ENCODE data around the gene EIF3I.

Gene EIF3I

DNA sequence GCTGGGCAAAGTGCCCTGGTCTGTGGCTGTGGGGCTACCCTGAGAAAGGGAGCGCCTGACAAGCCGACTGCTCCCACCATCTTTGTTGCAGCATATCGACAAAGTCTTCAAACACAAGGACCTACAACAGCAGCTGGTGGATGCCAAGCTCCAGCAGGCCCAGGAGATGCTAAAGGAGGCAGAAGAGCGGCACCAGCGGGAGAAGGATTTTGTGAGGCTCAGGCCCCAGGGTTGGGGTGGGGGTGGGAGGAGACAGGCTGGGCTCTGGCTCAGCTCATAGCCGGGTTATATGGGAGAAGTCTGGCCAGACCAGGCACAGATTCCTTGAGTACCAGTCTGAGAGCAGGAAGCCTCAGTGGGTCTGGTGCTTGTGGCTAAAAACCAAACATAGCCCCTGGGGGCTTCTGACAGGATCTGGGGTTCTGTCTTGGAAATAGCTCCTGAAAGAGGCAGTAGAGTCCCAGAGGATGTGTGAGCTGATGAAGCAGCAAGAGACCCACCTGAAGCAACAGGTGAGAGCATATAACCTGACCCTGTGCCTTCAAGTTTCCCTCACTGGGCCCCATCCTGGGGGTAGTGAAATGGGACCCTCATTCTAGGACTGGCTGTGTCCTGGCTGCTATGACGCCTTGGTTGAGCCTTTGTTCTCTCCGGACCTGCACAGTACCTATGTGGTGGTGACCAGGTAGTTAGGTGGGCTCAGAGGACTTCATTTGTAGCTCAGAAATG, 29.8 kb upstream of the EIF3I start:
- no peak for TF ChIP-seq ZNF274 (IDR thresholded peaks at IDR 0.05; ENCODE audit: low read depth, low read length)
- H3K4me3 ChIP-seq (ENCODE audit: low read length): no peak overlapping the region

DNA sequence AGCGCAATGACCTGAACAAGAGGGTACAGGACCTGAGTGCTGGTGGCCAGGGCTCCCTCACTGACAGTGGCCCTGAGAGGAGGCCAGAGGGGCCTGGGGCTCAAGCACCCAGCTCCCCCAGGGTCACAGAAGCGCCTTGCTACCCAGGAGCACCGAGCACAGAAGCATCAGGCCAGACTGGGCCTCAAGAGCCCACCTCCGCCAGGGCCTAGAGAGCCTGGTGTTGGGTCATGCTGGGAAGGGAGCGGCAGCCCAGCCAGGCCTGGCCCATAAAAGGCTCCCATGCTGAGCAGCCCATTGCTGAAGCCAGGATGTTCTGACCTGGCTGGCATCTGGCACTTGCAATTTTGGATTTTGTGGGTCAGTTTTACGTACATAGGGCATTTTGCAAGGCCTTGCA, 27.2 kb upstream of the EIF3I start:
- no peak overlapping the region for H3K4me3 ChIP-seq (ENCODE audit: low read length)
- TF ChIP-seq ZNF274 (IDR thresholded peaks at IDR 0.05; ENCODE audit: low read depth, low read length): no peak

DNA sequence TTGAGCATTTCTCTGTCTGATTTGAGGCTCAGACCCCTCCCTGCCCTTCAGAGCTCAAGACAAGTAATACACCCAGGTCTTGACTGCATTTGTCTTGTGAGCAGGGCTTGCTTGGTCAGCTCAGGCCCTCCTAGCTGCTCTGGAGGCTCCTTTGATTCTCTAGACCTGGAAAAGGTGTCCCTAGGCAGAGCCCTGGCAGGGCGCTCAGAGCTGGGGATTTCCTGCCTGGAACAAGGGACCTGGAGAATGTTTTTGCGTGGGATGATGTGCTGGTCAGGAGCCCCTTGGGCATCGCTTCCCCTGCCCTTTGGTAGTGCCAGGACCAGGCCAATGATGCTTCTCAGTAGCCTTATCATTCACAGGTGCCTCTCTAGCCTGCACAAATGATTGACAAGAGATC, 26.7 kb upstream of the EIF3I start:
- no peak for TF ChIP-seq ZNF274 (IDR thresholded peaks at IDR 0.05; ENCODE audit: low read depth, low read length)
- H3K4me3 ChIP-seq (ENCODE audit: low read length): no peak overlapping the region

DNA sequence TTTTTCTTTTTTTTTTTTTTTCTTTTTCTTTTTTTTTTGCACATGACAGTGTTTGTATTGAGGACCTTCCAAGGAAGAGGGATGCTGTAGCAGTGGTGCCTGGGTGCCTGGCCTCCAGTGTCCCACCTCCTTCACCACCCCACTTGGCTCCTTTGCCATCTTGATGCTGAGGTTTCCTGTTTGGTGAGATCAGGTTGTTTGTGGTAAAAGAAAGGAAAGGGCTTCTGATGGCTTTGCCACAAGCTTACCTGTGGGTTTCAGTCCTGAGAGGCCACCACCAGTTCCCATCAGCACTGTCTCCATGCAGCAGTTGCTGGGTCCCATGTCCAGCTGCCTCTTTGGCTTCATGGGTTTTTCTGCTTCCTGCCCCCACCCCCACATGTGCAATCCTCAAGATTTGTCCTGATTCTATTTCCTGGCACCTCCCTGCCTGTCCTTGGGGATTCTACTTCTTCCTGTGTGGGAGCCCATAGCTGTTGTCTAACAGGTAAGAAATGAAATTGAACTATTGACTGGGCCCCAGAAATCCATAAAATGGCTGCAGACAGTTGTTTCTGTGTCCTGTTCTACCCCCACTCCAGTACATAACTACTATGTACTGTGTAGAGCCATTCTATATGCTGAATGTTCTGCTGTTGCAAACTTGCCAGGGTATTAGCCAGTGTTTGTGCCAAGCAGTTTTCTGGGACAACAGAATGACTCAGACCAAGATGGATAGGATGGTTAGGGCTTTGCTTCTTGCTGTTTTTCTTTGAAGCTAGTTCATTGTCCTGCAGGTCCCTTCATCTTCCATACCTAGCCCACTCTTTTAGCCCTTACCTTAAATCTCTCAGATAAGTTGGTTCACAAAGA, 26.0 kb upstream of the EIF3I start:
- H3K4me3 ChIP-seq (ENCODE audit: low read length): no peak overlapping the region
- no peak for TF ChIP-seq ZNF274 (IDR thresholded peaks at IDR 0.05; ENCODE audit: low read depth, low read length)

DNA sequence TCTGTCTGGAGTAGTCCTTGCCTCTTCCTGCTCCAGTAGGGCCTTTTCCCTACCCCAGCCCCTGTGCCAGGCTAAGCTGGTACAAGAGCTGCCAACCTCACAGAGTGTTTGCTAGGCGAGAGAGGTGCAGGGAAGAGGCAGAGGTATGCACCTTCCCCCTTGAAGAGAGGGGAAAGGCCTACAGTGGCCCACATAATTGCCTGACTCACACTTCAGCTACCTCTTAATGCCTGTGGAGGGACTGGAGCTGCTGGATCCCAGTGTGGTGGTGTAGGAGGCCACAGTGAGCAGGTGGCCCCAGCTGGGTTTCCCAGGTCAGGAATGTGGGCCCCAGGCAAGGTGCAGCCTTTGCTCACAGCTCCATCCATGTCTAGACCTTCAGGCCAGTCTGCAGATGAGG, 25.1 kb upstream of the EIF3I start:
- no peak overlapping the region for H3K4me3 ChIP-seq (ENCODE audit: low read length)
- no peak for TF ChIP-seq ZNF274 (IDR thresholded peaks at IDR 0.05; ENCODE audit: low read depth, low read length)

DNA sequence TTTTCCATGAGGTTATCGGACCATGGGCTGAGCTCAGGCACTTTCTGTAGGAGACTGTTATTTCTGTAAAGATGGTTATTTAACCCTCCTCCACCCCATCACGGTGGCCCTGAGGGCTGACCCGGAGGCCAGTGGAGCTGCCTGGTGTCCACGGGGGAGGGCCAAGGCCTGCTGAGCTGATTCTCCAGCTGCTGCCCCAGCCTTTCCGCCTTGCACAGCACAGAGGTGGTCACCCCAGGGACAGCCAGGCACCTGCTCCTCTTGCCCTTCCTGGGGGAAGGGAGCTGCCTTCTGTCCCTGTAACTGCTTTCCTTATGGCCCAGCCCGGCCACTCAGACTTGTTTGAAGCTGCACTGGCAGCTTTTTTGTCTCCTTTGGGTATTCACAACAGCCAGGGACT, 24.4 kb upstream of the EIF3I start:
- no peak for TF ChIP-seq ZNF274 (IDR thresholded peaks at IDR 0.05; ENCODE audit: low read depth, low read length)
- no peak overlapping the region for H3K4me3 ChIP-seq (ENCODE audit: low read length)

DNA sequence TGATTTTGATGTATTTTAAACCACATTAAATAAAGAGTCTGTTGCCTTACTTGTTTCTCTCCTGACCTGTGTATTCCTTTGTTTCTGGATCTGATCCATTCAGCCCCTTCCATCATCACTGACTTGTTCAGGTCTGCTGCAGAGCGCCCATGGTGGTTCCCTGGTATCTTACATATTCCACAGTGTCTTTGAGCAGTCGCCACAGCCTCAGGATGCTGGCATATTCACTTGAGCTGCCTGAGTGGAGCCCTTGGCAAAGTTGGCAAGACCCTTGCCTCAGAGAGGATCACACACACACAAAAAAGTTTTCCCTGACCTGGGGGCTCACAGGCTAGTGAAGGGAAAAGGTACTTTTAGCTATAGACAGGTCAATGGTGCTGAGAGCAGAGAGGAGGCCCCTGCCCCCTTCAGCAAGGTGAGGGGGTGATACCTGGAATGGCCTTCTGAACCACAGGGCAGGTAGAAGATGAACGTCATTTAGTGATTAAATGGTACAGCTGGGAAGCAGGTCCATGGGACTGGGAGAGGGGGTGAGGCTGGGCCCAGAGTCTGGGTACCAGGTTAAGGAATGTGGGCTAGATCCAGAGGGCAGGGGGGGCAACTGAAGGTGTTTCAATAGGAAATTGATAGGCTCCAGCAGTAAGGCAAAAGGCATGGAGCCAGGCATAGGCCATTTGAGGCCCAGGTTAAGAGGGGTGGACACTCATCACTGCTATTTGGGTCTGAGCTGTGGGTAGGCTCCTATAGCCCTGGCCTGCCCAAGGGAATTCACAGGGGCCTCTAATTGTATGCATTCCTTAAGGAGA, 23.8 kb upstream of the EIF3I start:
- no peak for TF ChIP-seq ZNF274 (IDR thresholded peaks at IDR 0.05; ENCODE audit: low read depth, low read length)
- H3K4me3 ChIP-seq (ENCODE audit: low read length): no peak overlapping the region

DNA sequence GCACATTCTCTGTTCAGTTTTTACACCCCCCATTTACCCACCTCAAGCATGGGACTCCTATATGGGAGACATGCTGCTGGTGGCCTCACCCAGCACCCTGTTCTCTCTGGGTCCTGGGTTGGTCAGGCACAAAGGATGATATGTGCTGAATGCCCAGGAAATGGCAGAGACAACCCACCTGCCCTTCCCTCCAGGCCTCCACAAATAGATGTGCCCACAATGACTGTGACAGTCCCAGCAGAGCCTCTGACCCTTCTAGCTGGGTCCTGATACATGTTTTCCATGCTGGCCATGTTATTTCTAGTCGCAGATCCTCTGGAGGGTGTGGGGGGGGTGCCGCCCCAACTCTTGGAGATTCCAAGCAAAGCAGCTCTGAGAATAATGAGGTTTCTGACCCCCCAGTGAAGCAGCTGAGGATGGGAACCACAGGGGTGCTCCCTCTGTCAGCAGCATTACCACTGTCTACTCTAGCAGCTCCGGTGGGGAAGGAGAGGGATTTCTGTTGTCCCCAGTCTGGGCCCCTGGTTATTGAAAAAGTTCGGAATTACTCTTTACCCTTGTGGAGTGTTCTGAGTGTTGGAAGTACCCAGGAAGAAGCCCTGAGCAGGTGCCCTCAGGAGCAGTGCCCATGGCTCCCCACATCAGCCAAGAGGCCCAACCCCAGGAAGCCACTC, 23.0 kb upstream of the EIF3I start:
- TF ChIP-seq ZNF274 (IDR thresholded peaks at IDR 0.05; ENCODE audit: low read depth, low read length): no peak
- no peak overlapping the region for H3K4me3 ChIP-seq (ENCODE audit: low read length)

DNA sequence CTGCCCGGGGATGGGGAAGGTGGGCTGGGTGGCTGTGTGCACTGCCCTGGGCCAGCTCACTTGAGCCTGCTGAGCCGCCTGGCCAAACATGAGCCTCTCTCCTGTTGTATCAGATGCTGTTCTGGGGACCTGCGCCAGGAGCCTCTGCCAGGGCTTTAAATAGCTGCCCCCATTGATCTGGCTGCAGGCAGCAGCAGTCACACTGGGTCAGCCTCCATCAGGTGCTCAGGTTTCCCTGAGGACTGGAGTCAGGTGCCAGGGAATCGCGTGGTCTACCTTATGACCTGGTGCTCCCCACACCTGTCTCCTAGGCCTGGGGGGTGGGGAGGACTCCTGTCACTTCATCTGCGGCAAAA, 22.5 kb upstream of the EIF3I start:
- TF ChIP-seq ZNF274 (IDR thresholded peaks at IDR 0.05; ENCODE audit: low read depth, low read length): no peak
- H3K4me3 ChIP-seq (ENCODE audit: low read length): peak overlapping the region; percentile 65; the same call in 1 of the 2 replicates

DNA sequence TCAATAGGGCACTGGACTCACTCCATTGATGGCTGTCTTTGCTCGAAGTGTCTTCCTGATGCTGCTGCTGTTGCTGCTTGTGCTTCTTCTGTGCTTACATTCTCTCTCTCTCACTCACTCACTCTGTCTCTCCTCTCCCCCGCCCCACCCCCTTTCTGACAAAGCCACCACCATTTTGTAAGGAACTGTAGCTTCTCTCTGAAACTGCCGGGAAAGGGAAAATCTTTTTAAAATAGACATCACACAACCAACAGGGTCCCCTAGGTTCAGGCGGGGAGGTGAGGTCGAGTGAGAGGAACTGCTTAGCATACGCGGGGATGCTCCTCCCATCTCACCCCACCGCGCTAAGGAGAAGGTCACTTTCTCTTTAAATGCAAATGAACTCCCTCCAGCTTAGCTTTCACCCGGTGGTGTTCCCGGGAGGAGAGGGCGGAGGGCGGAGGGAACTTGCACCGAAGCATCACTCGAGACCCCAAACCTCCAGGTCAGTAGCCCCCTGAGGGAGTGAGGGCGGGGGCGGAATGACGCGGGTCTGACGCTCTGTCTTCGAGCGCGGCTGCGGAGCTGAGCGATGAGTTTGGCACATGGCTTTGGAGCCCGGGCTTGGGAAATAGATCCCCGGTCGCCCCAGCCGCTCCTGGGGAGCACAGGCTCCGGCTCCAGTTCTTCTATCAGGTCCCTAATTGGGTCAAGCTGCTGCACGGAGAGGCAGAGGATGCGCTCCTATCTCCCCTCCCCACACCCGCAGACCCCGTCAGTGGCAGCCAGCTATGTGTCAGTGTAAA, 21.8 kb upstream of the EIF3I start, which contains the start of gene CCDC28B:
TSS of gene CCDC28B (plus strand) at position 370 of the 785 bp plus-strand sequence. CDS start 1,341 bp downstream, outside the sequence.
- TF ChIP-seq ZNF274 (IDR thresholded peaks at IDR 0.05; ENCODE audit: low read depth, low read length): no peak
- peak within 1 kb of the TSS; percentile 65 for H3K4me3 ChIP-seq (ENCODE audit: low read length)

DNA sequence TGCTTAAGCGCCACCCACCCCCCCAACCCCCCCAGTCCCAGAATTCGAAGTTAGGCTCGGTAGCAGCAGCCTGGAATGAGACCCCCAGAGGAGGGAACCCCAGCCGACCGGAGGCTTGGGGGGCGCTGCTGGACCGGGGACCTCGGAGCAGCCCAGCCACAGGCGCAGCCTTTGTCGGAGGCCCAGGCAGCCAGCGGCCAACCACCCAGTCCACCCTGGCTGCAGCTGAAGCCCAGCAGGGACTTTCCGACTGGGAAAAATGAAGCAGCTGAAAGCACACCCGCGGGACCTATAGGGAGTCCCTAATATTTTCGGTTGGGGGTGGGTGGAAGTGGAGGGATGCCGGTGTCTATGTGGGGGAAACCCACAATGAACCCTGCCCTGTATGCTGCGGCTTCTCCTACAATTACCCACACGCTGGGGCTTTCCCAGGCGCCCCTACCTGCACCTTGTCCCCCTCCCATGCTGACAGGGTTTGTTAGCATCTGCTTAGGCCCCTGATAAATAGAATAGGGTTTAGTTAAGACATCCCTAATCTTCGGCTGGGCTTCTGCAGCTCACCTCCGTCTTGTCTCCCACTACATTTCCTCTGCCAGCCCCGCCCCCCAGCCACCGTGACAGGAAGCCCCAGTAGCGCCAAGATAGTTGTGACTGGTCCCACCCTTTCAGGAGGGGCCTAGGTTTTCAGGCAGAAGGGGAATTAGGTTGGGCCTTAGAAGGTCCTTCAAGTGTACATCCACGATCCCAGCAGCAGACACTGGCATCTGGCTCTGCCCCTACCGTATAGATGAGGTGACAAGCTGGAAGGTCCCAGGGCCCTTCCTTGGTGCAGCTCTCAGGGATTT, 21.0 kb upstream of the EIF3I start:
- TF ChIP-seq ZNF274 (IDR thresholded peaks at IDR 0.05; ENCODE audit: low read depth, low read length): no peak
- peak overlapping the region; percentile 65 for H3K4me3 ChIP-seq (ENCODE audit: low read length)

DNA sequence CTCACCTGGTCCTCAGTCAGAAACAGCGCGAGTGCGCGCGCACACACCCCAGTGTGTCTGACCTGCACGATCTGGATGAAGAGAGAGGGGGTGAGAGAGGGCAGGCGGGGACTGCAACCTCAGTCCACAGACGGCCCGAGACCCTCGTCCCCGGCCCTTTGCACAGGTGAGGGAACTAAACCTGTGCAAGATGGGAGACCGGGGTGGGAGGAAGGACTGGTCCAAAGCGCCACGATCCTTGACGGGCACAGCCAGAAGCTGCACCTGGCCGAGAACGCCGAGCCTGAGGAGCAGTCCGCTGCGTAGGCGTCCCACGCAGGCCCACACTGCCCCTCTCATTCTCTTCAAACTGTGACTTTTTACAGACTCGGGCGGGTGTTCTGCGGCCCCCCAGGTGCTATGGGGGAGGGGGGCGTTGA, 17.3 kb upstream of the EIF3I start:
- no peak for TF ChIP-seq ZNF274 (IDR thresholded peaks at IDR 0.05; ENCODE audit: low read depth, low read length)

More for the DNA sequence above, 17.3 kb upstream of the EIF3I start:
- H3K4me3 ChIP-seq (ENCODE audit: low read length): peak overlapping the region; percentile 72; the same call in 1 of the 2 replicates

Measured in GM08714 (cell line).